Measurements from ENCODE around the gene SMG9. TPM values are rescaled to one million over a fixed set of nuclear protein-coding genes. Genes with fewer than 3 reads are reported as not detected.

The SMG9 gene
- total RNA-seq: 10 to 100 TPM; 85.3 to 96.4 TPM

DNA sequence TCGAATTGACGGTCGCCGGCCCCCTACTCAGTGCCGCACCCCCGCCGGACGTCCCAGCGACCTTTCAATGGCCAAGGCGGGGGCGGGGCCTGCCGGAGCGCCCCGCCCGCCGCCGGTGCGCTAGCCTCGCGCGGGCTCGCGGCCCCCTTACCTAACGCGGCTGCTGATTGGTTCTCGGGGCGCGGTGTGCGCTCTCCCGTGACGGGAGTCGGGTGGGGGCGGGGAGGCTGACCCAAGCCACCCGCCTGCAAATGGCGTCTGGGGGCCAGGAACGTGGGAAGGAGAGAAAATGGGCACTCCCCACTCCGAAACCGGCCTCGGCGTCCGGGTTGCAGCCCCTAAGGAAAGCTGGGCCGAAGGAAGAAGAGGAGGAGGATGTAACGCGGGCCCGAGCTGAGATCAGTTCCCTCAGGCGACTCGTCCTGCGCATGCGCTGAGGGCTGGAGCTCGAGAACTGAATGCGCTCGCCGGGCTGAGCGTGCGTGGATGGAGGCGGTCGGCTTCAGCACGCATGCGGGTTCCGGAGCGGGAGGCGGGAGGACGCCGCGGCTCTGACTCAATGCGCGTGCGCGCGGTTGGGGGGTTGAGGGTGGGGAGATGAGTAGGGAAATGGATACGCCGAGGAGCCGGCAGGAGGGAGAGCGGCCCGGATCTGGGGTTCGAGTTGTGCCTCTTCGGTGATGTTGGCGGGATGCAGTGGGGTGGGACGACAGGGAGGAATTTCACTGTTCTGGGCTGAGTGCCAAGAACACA, at the start of gene SMG9:
Gene SMG9, minus strand, starts transcription at position 460 of the 753 bp plus-strand sequence. CDS start 4,221 bp downstream, outside the sequence.
- peaks cover 84% of the 10 kb centered on the region for H3K4me1 Mint-ChIP-seq (ENCODE audit: low read depth)
- H3K27ac Mint-ChIP-seq: peak within 1 kb of the TSS; percentile 98
- ATAC-seq (replicated peaks in 1 of 2): peak; percentile 80 to 84
- peaks cover 0 to 2% of the 10 kb centered on the region in 2 donors for H3K9me3 Mint-ChIP-seq
- H3K4me3 Mint-ChIP-seq: peak within 1 kb of the TSS; percentile 96 to 98
- no peaks in the 10 kb centered on the region for H3K27me3 Mint-ChIP-seq (ENCODE audit: low read depth)
- peaks cover 23 to 24% of the 10 kb centered on the region in 2 donors for H3K36me3 Mint-ChIP-seq (ENCODE audit: insufficient read depth in 2 of 2)
- DNase-seq: peak; percentile 99

DNA sequence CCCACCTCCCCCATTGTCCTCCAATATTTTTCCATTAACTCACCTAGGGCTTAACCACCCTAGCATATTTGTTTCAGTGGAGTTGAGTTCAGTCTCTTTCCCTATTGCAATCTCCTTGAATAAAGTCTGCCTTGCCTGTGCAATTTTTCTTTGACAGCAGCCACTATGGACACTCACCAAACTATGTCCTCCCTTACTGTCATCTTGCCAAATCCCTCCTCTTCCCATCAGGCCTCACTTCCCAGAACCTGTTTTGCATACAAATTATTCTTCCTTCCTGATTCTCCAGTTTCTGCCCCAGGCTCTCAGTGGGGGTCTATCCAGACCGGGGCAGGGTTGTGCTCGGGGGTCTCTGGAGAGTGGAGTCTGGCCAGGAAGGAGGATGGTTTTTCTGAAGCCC, 49.7 kb upstream of the SMG9 start:
- Mint-ChIP-seq H3K36me3 (ENCODE audit: insufficient read depth in 2 of 2) (no peaks in the 10 kb centered on the region), H3K9me3 (no peaks in the 10 kb centered on the region), H3K4me3 (no peak overlapping the region), H3K27me3 (ENCODE audit: low read depth) (peaks cover 23% of the 10 kb centered on the region), H3K27ac (no peak overlapping the region), H3K4me1 (ENCODE audit: low read depth) (peaks cover under 1% of the 10 kb centered on the region)
- ATAC-seq (replicated peaks in 1 of 2) (no peak), DNase-seq (no peak)

DNA sequence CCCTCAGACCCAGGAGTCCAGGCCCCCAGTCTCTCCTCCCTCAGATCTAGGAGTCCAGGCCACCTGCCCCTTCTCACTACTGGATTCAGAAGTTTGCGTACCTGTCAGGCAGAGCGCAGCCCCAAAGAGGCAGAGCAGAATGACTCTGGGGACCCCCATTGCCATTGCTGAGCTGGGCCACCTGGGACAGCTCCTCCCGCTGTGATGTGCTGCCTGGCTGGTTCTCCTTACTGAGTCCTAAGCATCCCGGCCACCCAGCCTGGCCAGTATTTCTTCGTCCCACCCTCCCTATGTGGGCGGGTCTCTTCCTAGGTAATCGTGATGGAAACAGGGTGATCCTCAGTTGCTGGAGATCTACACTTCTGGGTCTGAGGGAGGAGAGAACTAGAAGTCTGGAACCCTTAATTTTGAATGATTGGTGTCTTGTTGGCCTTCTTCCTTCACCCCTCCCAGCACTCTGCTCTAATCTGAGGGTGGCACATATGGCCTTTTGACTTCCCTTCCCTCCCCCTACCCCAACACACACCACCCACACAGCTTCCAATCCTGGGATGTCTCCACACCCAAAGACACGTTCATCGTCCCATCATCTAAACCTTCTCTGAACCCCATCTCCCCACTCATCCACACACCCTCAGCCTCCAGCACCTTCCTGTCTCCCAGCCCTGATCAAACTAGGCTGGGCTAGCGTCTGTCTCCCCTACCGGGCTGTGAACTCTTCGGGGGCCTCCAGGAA, 47.6 kb upstream of the SMG9 start, which contains the start of gene LYPD5:
Gene LYPD5, minus strand, starts transcription at position 232 of the 736 bp plus-strand sequence. Its CDS starts 67 bp downstream, at position 165.
- ATAC-seq (replicated peaks in 1 of 2): no peak
- no peak within 1 kb of the TSS for H3K4me3 Mint-ChIP-seq
- H3K27ac Mint-ChIP-seq: no peak within 1 kb of the TSS
- no peaks in the 10 kb centered on the region for H3K9me3 Mint-ChIP-seq
- H3K36me3 Mint-ChIP-seq (ENCODE audit: insufficient read depth in 2 of 2): no peaks in the 10 kb centered on the region
- peaks cover 14% of the 10 kb centered on the region for H3K4me1 Mint-ChIP-seq (ENCODE audit: low read depth)
- H3K27me3 Mint-ChIP-seq (ENCODE audit: low read depth): peaks cover 23% of the 10 kb centered on the region
- DNase-seq: no peak

DNA sequence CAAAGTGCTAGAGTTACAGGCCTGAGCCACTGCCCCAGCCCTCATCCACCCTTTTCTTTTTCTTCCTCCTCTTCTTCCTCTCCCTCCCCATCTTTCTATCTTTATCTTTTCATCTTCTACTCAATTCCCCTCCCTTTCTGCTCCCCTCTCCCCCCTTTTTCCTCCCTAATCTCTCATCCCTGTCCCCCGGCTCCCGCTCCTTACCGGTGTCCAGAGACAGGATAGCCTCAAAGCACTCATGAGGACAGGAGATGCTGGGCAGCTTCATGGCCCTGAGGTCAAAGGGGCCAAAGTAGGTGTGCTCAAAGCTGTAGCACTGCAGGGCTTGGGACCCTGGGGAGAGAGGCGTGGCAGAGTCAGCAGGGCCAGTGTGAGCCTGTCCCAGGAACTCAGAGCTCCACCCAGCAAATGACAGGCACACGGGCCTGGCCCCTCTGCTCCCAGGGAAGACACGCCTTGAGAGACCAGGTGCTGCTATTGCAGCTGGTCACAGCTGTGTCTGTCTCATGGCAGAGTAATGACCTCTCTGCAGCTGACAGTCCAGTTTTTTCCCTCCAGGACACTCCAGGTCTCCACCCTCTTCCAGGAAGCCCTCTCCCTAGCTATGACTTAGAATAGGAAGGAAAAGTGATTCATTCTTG, 44.9 kb upstream of the SMG9 start:
- Mint-ChIP-seq H3K27me3 (ENCODE audit: low read depth) (peaks cover 16% of the 10 kb centered on the region), H3K4me3 (peak overlapping the region; percentile 80 to 87), H3K36me3 (ENCODE audit: insufficient read depth in 2 of 2) (no peaks in the 10 kb centered on the region), H3K9me3 (no peaks in the 10 kb centered on the region), H3K27ac (no peak overlapping the region), H3K4me1 (ENCODE audit: low read depth) (peaks cover 14% of the 10 kb centered on the region)
- no peak for DNase-seq
- ATAC-seq (replicated peaks in 1 of 2): no peak

DNA sequence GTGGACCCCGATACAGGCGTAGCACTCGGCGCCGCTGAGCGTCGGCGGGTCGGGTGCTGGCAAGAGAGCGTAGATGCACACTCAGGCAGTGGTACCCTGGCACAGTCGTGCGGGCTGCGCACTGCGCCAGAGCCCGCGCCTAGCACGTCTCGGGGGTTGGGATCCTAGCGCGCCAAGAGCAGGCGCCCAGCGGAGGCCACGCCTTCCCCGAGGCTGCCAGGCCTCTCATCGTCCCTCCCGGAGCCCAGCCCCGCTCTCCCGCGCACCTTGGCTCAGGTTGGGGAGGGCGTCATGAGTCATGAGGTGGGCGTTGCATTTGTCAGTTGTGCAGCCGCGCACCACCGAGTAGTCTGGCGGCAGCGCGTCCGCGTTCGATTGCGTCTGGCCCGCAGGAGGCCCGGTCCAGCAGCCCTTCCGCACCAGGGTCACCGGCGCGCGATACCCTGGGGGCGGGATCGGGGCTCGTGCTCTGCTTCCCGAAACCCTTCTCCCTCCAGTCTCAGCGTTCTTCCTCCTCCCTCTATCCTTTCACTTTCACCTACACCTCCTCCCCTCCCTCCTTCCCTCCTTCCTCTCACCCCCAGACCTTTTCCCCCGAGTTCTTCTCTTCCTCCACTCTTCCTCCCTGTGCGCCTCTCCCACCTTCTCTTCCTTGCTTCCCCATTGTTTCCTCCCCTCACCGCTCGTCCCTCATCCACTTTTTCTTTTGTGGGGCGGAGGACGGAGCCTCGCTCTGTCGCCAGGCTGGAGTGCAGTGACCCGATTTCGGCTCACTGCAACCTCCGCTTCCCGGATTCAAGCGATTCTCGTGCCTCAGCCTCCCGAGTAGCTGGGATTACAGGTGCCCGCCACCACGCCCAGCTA, 44.0 kb upstream of the SMG9 start:
- Mint-ChIP-seq H3K36me3 (ENCODE audit: insufficient read depth in 2 of 2) (no peaks in the 10 kb centered on the region), H3K27me3 (ENCODE audit: low read depth) (peaks cover 20% of the 10 kb centered on the region), H3K27ac (no peak overlapping the region), H3K4me3 (peak overlapping the region; percentile 80 to 87), H3K9me3 (no peaks in the 10 kb centered on the region), H3K4me1 (ENCODE audit: low read depth) (peaks cover 14% of the 10 kb centered on the region)
- ATAC-seq (replicated peaks in 1 of 2): peak; percentile 92 to 93
- DNase-seq: peak; percentile 67 to 77

- Mint-ChIP-seq H3K4me1 (ENCODE audit: low read depth) (peaks cover 14% of the 10 kb centered on the region), H3K27me3 (ENCODE audit: low read depth) (peaks cover 27% of the 10 kb centered on the region), H3K27ac (no peak overlapping the region), H3K36me3 (ENCODE audit: insufficient read depth in 2 of 2) (no peaks in the 10 kb centered on the region), H3K4me3 (peak overlapping the region; percentile 80 to 87), H3K9me3 (no peaks in the 10 kb centered on the region)
- ATAC-seq (replicated peaks in 1 of 2) (peak; percentile 19 to 20), DNase-seq (no peak)
These were observed 43.3 kb upstream of the SMG9 start for GRCh38 chr19:43798026-43798545.

DNA sequence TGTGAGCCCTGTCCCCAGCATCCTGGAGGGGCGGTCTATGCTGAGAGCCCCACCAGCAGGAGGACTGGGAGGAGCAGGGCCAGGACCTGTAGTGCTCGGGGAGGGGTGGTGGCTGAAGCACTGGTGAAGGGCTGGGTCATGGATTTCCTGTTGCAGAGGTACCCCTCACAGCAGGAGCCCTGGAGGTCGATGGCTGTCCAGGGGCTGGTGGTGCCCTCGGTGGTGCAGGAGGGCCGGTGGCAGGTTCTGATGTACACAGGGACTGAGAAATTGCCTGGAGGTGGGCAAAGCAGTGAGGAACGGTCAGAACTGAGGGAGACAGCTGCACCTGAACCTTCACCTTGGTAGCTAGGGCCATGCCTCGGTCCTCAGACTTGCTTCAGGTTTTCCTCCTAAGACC, 42.8 kb upstream of the SMG9 start:
- Mint-ChIP-seq H3K9me3 (no peaks in the 10 kb centered on the region), H3K27ac (no peak overlapping the region), H3K27me3 (ENCODE audit: low read depth) (peaks cover 27% of the 10 kb centered on the region), H3K4me1 (ENCODE audit: low read depth) (peaks cover 14% of the 10 kb centered on the region), H3K36me3 (ENCODE audit: insufficient read depth in 2 of 2) (no peaks in the 10 kb centered on the region), H3K4me3 (peak overlapping the region; percentile 45 to 54)
- DNase-seq (no peak), ATAC-seq (replicated peaks in 1 of 2) (no peak)

- Mint-ChIP-seq H3K4me1 (ENCODE audit: low read depth) (peaks cover 14% of the 10 kb centered on the region), H3K36me3 (ENCODE audit: insufficient read depth in 2 of 2) (no peaks in the 10 kb centered on the region), H3K27me3 (ENCODE audit: low read depth) (peaks cover 27% of the 10 kb centered on the region), H3K9me3 (no peaks in the 10 kb centered on the region), H3K27ac (no peak overlapping the region), H3K4me3 (peak overlapping the region; percentile 45 to 54)
- no peak for ATAC-seq (replicated peaks in 1 of 2)
- no peak for DNase-seq
These were observed 42.4 kb upstream of the SMG9 start for GRCh38 chr19:43797118-43797517.

DNA sequence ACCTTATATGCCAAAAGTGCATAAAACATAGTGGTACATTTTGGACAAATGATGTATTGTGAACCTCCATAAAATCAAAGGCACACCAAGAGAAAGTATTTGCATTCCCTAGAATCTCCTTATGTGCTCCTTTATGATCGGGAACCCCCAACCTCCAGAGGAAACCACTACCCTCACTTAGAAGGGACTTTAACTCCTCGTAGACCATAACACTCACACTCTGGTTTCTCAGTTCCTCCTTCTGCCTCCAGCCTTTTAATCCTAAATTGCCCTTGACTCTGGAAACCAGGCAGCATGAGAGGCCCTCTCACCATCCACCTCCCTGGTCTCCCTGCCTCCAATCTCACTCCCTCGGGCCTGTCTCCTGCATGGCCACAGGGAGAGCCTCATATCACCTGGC, 35.8 kb upstream of the SMG9 start:
- Mint-ChIP-seq H3K36me3 (ENCODE audit: insufficient read depth in 2 of 2) (no peaks in the 10 kb centered on the region), H3K9me3 (no peaks in the 10 kb centered on the region), H3K4me3 (no peak overlapping the region), H3K4me1 (ENCODE audit: low read depth) (peaks cover 3% of the 10 kb centered on the region), H3K27me3 (ENCODE audit: low read depth) (peaks cover 30% of the 10 kb centered on the region), H3K27ac (no peak overlapping the region)
- no peak for DNase-seq
- ATAC-seq (replicated peaks in 1 of 2): no peak

- H3K4me3 Mint-ChIP-seq: no peak overlapping the region
- H3K36me3 Mint-ChIP-seq (ENCODE audit: insufficient read depth in 2 of 2): no peaks in the 10 kb centered on the region
- H3K27ac Mint-ChIP-seq: peak overlapping the region; percentile 77
- no peaks in the 10 kb centered on the region for H3K9me3 Mint-ChIP-seq
- H3K4me1 Mint-ChIP-seq (ENCODE audit: low read depth): peaks cover 19% of the 10 kb centered on the region
- H3K27me3 Mint-ChIP-seq (ENCODE audit: low read depth): peaks cover 29% of the 10 kb centered on the region
- DNase-seq (no peak), ATAC-seq (replicated peaks in 1 of 2) (no peak)
These were observed 34.3 kb upstream of the SMG9 start for GRCh38 chr19:43789029-43789428.

- no peak overlapping the region for H3K27ac Mint-ChIP-seq
- peaks cover 41% of the 10 kb centered on the region for H3K4me1 Mint-ChIP-seq (ENCODE audit: low read depth)
- H3K27me3 Mint-ChIP-seq (ENCODE audit: low read depth): peaks cover 19% of the 10 kb centered on the region
- H3K36me3 Mint-ChIP-seq (ENCODE audit: insufficient read depth in 2 of 2): peaks cover 4 to 7% of the 10 kb centered on the region in 2 donors
- DNase-seq (no peak), ATAC-seq (replicated peaks in 1 of 2) (no peak)
- no peak overlapping the region for H3K4me3 Mint-ChIP-seq
- peaks cover 0 to 3% of the 10 kb centered on the region in 2 donors for H3K9me3 Mint-ChIP-seq
These were observed 31.9 kb upstream of the SMG9 start for GRCh38 chr19:43786665-43787064.
